Cardiac muscle cell (in vitro differentiated cells and primary cell): Measurements from ENCODE around the gene SV2C. TPM values are rescaled to one million over a fixed set of nuclear protein-coding genes. Genes with fewer than 3 reads are reported as not detected.

Source experiments
- DNase-seq, 2 donors: peaks; one replicate each; pipeline versions ENCODE4 v3.0.0 to v3.0.0-alpha.2; 2010 to 2017; ENCODE audit warnings: low read depth in 1 of 2, low spot score in 1 of 2
- H3K27ac ChIP-seq: fragments of 200-600 bp; sonication (generic); 2 replicates; pipeline ENCODE4 v1.5.1; 2016
- H3K27me3 ChIP-seq: fragments of 200-600 bp; sonication (generic); 2 replicates; pipeline ENCODE4 v1.6.0; 2016; ENCODE audit warnings: control low read depth
- H3K36me3 ChIP-seq: fragments of 200-600 bp; sonication (generic); 2 replicates; pipeline ENCODE4 v1.5.1; 2016; ENCODE audit warnings: control low read depth
- H3K4me1 ChIP-seq: fragments of 200-600 bp; sonication (generic); 2 replicates; pipeline ENCODE4 v1.8.1; 2017; ENCODE audit warnings: low read depth, mild to moderate bottlenecking, mixed run types
- H3K4me3 ChIP-seq: fragments of 200-600 bp; sonication (generic); 2 replicates; pipeline ENCODE4 v1.5.1; 2016; ENCODE audit warnings: mild to moderate bottlenecking
- H3K9me3 ChIP-seq: fragments of 200-600 bp; sonication (generic); 2 replicates; pipeline ENCODE4 v1.5.1; 2017; ENCODE audit warnings: low read depth, mild to moderate bottlenecking, control low read depth
- polyA plus RNA-seq: library from polyadenylated mRNA; unstranded; fragments of >200 nt; fragmentation: Nextera tagmentation; extraction: Ambion mirVana; gene quantifications from 2 replicates; pipeline ENCODE4 v1.2.1, GENCODE V29; 2016
- total RNA-seq: library from RNA; depleted of rRNA; stranded (reverse); fragments of >200 nt; gene quantifications from 2 replicates; pipeline ENCODE4 v1.2.3, GENCODE V29; 2016
- TF ChIP-seq, protein P1 (sequence below): IDR thresholded peaks from 2 replicates; pipeline ENCODE4 v1.5.1; 2012; ENCODE audit warnings: low read depth, mild to moderate bottlenecking, low read length

The SV2C gene
- total and polyA plus RNA-seq, 2 experiments from 2014 or later = 0.13 to 0.24 TPM

DNA sequence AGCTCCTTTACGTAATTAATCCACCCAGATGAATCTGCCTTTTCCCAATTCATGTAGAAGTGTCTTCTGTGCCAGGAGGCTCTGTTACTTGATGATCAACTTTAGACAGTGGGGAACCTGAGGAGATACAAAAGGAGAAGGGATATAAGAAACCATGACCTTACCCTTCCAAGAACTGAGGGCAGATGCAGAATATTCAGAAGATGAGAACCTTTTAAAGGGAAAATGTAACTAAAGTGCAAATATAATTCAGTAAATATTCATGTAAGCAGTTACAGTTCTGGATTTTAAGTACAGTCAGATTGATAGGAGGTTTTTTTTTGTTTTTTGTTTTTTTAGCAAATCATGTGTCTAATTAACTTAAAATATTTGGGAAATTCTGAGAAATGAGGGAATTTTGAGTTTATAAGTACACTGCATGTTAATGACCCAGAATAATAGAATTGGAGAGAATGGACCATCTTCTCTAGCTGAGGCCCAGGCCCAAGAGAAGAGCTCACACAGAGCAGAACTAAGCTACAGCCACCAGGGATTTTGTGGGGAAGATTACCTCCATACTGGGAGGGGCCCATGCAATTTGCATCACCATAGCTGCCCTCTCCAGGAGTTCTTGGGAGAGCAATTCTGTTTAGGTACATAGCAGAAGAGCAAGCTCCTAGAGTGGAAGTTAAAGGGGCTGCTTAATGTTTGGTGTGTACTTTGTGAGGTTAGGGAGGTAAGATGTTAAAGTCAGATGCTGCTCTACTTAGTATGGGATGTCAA is 61.5 kb downstream of the SV2C start:
- no peak overlapping the region for H3K4me3 ChIP-seq
- no peaks in the 10 kb centered on the region for H3K4me1 ChIP-seq
- H3K27me3 ChIP-seq = no peaks in the 10 kb centered on the region
- no peaks in the 10 kb centered on the region for H3K36me3 ChIP-seq
- TF ChIP-seq, protein P1, sequence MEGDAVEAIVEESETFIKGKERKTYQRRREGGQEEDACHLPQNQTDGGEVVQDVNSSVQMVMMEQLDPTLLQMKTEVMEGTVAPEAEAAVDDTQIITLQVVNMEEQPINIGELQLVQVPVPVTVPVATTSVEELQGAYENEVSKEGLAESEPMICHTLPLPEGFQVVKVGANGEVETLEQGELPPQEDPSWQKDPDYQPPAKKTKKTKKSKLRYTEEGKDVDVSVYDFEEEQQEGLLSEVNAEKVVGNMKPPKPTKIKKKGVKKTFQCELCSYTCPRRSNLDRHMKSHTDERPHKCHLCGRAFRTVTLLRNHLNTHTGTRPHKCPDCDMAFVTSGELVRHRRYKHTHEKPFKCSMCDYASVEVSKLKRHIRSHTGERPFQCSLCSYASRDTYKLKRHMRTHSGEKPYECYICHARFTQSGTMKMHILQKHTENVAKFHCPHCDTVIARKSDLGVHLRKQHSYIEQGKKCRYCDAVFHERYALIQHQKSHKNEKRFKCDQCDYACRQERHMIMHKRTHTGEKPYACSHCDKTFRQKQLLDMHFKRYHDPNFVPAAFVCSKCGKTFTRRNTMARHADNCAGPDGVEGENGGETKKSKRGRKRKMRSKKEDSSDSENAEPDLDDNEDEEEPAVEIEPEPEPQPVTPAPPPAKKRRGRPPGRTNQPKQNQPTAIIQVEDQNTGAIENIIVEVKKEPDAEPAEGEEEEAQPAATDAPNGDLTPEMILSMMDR = no peak
- no peak overlapping the region for H3K27ac ChIP-seq
- H3K9me3 ChIP-seq = no peaks in the 10 kb centered on the region
- DNase-seq = no peak

DNA sequence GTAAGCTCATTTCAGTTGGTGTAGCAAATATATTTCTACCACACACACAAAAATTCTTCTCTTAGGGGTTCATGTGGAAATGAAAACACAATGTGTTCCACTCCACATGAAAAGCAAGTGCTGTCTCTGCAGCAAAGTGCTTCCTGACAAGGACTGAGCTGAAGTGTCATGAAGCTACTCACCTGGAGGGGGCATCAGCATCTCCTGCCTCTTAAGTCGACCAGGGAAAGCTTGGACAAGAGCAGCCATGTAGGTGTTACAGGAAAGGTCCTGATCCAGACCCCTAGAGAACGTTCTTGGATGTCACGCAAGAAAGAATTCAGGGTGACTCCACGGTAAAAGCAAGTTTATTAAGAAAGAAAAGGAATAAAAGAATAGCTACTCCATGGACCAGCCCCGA is 62.8 kb downstream of the SV2C start:
- Histone ChIP-seq H3K27me3 (no peaks in the 10 kb centered on the region), H3K4me3 (no peak overlapping the region), H3K4me1 (no peaks in the 10 kb centered on the region), H3K27ac (no peak overlapping the region), H3K36me3 (no peaks in the 10 kb centered on the region), H3K9me3 (no peaks in the 10 kb centered on the region)
- TF ChIP-seq, protein P1 = no peak
- no peak for DNase-seq

DNA sequence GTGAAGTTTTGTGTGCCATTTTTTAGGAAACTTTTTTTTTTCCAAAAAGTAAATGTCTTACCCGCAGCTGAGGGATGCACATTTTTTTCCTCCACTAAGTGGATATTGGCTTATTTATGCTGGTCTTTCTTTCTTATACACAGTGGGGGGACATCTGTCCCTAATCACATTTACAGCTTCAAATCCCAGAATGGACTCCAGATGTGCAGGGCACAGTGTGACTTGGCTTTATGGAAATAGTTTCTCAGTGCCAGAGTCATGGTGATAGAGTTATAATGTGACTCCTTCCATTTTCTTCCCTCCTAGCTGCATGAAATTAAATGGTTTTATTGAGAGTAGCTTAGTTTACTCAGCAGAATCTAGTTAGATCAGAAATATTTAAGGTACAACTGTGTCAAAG is 66.5 kb downstream of the SV2C start:
- H3K9me3 ChIP-seq = no peaks in the 10 kb centered on the region
- no peaks in the 10 kb centered on the region for H3K4me1 ChIP-seq
- DNase-seq = no peak
- H3K27me3 ChIP-seq = no peaks in the 10 kb centered on the region
- H3K4me3 ChIP-seq = no peak overlapping the region
- H3K36me3 ChIP-seq = no peaks in the 10 kb centered on the region
- H3K27ac ChIP-seq = no peak overlapping the region
- TF ChIP-seq, protein P1 = no peak

DNA sequence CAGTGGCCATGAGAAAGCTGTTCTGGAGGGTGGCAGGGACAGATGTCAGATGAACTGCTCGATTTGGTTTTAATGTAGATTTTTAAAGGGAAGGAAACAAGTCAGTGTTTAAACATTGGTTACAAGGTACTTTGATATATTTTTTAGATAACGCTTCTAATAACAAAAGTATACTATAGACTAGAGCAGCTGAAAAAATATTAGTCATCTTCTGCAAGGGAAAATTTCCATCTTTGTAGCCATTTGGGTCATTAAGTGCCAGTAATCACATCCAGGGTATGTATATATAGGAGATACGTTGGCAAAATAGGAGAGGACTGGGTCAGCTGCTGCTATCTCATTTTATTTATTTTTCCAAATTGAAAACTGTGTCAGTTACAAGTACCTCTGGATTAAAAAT is 69.0 kb downstream of the SV2C start:
- Histone ChIP-seq H3K27me3 (no peaks in the 10 kb centered on the region), H3K9me3 (no peaks in the 10 kb centered on the region), H3K27ac (no peak overlapping the region), H3K4me1 (no peaks in the 10 kb centered on the region), H3K36me3 (no peaks in the 10 kb centered on the region), H3K4me3 (no peak overlapping the region)
- DNase-seq = no peak
- TF ChIP-seq, protein P1 = no peak

DNA sequence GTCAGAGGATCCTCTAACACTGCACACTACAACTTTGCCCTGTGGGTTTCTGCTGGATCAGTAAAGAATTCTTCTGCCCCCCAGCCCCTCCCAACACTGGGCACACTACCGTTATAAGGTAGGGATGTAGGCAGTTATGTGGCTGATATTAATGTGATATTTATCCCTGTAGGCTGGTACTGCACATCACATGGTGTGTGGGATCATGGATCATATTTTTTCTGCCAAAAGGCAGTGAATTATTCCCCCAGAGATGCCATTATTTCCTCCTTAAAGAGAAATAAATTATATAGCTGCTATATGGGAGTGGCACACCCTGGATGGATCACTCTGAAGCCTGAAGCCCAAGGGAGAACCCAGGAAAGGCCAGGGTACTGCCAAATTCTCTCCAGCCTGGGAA is 69.5 kb downstream of the SV2C start:
- Histone ChIP-seq H3K4me3 (no peak overlapping the region), H3K9me3 (no peaks in the 10 kb centered on the region), H3K4me1 (no peaks in the 10 kb centered on the region), H3K36me3 (no peaks in the 10 kb centered on the region), H3K27ac (no peak overlapping the region), H3K27me3 (no peaks in the 10 kb centered on the region)
- TF ChIP-seq, protein P1 = no peak
- no peak for DNase-seq
